Stimulated activated CD8-positive, alpha-beta memory T cell treated with anti-CD3 and anti-CD28 coated beads, Interleukin-7, amount 100 ng/mL, for 24 hours (primary cell): Measurements from ENCODE around the gene LHPP.
"Not testable (repeated sequence)": the region's sequence is repeated elsewhere in the genome, so short reads cannot be mapped to it uniquely, and the experiment has no call there.

ENCODE experiments used
- DNase-seq: peaks from one replicate; pipeline ENCODE4 v3.0.0-alpha.2; 2020; ENCODE audit warnings: low read depth

The LHPP gene

GRCh38 chr10:124606822-124607221, 145.2 kb downstream of the LHPP start:
- DNase-seq = no peak

DNA sequence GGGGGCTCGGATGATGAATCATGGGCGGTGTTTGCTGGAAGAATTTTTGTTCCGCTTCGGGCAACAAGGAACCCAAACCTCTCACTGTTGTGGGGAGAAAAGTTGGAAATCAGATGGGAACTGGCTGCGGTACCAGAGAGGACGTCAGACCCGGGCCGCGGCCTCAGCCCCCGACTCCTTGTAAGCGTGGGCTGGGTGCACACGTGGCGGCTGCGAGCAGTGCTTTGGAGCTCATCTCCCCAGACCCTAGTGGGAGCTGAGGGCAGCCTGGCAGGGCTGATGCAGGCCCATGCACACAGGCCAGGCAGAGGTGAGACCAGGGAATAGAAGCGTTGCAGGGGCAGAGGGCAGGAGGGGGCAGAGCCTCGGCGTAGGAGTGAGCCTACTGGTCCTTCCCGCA, 146.1 kb downstream of the LHPP start:
- no peak for DNase-seq

DNA sequence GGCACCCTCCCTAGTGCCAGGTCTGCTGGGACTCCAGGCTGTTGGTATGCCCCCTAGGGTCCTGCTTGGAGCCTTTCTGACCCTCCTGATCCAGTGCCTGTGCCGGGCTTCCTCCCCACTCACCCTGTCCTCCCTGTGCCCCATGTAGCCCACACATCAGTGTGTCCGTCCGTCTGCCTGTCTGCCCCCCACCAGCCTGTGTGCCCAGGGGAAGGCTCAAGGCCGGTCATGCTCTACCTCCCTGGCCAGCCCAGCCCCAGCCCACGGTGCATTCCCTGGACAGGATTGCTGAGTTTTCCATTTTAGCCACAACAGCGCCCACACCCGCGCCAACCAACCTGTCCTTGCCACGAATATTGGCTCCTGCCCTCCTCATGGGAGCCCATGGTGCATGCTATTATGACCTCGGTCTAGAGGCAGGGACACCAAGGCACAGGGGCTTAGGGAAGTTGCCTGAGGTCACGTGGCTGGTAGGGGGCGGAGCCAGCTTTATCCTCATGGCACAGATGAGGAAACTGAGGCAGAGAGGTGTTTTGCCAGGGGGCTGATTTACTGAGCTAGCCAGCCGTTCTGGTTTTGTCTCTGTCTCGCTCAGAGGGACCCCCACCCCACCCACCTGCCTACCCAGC, 146.6 kb downstream of the LHPP start:
- no peak for DNase-seq

- no peak for DNase-seq
Measured at GRCh38 chr10:124609698-124610097, 148.1 kb downstream of the LHPP start.

GRCh38 chr10:124610186-124610585, 148.6 kb downstream of the LHPP start:
- not testable (repeated sequence) for DNase-seq

DNA sequence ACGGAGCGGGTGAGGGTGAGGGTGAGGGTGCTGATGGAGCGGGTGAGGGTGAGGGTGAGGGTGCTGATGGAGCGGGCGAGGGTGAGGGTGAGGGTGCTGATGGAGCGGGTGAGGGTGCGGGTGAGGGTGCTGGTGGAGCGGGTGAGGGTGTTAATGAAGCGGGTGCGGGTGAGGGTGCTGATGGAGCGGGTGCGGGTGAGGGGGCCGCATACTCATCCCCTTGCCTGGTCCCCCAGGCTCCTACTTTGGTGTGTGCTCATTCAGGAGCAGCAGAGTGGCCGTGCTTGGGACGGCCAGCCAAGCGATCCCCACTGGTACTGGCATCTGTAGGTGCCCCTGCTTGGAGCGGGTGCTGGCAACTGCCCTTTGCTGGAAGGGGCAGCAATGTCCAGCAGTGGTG, 149.2 kb downstream of the LHPP start:
- not testable (repeated sequence) for DNase-seq

DNA sequence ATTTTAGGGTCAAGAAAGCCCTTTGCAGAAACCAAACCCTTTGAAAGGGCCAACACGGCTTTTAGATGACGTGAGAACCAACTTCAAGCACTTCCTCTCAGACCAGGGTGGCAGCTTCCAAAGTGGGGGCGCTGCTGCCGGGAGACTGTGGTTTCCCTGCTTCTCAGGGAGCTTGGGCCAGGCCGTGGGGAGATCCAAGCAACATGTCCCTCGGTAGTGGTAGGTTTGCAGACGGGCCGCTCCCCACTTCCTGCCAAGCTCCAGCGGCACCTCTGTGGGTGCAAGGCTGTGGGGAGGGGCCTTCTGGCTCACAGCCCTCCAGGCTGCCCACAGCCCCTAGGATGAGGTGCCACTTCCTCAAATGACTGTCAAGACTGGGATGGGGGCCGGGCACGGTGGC, 150.1 kb downstream of the LHPP start:
- no peak for DNase-seq

DNA sequence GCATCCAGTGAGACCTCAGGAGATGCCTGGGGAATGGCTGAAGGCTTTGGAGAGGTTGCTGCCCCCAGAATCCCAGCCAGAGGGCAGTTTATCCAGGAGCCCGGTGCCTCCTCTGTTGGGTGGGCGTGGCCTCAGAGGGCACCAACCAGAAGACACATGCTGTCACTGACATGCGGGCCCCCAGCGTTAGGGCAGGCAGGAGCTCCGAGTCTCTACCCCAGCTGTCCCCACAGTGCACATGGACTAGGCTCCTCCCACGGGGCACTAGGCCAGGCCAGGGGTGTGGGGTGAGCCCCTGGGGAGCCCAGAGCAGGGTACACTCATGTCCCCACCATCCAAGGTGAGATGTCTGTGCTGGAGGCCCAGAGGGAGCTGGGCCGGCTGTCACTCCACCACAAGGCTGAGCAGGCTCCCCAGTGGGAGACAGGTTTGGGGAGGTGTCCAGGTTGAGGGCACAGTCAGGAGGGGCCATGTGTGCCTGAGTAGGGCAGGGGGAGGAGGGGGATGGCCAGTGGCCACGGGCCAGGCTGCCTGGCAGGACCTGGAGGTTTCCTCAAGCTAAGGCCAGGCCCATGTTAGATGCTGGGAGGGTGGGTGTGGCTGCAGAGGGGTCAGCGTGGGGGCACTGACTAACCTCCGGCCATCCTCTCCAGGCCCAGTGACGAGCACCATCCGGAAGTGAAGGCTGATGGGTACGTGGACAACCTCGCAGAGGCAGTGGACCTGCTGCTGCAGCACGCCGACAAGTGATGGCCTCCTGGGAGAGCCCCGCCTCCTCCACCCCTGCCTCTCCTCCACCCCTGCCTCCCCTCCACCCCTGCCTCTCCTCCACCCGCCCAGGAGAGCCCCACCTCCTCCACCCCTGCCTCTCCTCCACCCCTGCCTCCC, 151.2 kb downstream of the LHPP start:
- no peak for DNase-seq

- peak; percentile 24 for DNase-seq
Measured at GRCh38 chr10:124614003-124614659, 152.5 kb downstream of the LHPP start.

DNA sequence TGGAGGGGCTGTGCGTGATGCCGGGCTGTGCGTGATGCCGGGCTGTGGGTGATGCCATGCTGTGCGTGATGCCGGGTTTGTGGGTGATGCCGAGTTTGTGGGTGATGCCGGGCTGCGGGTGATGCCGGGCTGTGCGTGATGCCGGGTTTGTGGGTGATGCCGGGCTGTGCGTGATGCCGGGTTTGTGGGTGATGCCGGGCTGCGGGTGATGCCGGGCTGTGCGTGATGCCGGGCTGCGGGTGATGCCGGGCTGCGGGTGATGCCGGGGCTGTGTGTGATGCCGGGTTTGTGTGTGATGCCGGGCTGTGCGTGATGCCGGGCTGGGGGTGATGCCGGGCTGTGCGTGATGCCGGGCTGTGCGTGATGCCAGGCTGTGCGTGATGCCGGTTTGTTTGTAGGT, 153.6 kb downstream of the LHPP start:
- DNase-seq = no peak

- no peak for DNase-seq
Measured at GRCh38 chr10:124616040-124616835, 154.6 kb downstream of the LHPP start.

DNA sequence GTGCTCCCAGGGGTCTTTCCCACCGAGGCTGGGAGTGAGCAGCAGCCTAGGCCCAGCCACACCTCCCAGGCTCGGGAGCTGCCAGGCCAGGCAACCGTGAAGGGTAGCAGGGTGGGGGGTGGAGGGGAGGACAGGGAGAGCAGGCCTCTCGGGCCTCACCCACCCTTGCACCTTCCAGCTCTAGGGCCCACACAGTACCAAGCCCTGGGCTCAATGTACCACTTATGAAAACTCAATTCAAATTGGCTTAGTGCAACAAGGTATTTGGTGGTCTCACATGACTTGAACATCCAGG, 155.2 kb downstream of the LHPP start:
- no peak for DNase-seq

DNA sequence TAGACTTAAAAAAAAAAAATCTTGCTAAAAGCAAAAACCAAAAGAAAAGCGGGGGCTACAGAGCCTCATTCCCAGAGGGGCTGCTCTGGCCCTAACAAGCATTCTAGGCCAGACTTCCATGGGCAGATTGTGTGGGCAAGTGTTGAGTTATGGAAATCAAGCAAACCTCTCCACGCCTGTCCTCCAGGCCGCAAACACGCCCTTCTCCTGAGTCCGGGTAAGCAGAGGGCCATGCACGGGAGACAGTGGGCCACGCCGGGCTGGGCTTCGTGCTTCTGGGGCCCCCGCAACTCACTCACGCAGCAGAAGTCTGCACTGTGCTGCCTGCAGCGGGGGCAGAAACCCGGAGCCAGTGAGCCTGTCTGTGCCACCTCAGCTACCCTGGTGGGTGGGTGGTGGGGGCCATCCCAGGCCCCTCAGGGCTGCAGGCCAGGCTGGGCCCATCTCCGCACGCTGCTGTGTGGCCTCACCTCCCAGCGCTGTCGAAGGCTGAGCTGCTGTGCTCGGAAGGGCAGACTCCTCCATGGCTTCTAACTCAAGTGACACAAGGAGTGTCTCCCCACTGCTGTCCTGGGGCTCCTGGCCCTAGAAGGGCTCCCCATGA, 156.9 kb downstream of the LHPP start:
- DNase-seq = no peak

DNA sequence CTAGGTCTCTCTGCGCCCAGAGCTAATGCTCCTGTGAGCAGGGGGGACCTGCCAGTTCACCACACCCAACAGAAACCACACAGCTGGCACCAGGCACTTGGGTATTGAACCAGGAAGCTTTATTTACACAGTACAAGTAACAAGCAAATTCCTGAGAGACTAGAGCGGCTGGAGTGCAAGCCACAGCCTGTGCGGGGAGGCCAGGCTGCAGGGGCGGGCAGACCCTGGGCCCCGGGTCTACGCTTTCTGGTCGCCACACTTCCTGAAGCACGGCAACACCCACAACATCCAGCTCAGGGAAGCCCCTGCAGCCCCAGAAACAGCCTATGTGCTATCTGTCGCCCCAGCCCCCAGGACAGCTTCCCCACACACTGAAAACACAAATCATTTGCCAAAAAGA, 157.6 kb downstream of the LHPP start:
- DNase-seq = no peak

DNA sequence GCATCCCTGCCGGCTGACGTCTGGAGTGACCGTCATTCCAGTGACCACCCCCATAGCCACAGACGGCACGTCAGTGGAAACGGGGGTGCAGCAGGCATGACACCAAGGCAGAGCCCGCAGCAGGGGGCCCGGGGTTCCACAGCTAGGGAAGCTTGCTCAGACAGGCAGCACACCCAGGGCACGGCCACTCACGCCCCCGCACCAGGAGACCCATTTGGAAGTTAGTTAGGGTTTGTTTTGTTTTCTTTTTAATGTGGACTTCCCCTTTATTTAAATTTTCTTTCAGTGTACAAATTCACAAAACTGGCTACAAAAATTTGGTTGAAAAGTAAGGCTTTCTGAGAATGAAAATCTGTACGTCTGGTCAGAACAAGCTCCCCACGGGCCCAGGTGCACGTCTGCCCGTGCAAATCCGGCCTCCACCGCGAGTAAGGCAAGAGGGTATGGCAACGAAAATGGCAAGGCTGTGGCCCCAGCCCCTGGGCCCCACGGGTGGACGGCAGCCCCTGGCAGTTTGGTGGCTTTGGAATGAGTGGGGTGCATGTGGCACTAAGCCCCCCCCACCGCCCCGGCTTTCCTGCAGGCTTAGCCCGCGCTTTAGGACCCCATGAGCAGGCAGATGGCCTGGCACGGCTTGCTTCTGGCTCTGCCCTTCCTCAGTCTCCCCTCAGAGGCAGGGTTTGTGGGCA, 158.3 kb downstream of the LHPP start:
- DNase-seq = no peak

DNA sequence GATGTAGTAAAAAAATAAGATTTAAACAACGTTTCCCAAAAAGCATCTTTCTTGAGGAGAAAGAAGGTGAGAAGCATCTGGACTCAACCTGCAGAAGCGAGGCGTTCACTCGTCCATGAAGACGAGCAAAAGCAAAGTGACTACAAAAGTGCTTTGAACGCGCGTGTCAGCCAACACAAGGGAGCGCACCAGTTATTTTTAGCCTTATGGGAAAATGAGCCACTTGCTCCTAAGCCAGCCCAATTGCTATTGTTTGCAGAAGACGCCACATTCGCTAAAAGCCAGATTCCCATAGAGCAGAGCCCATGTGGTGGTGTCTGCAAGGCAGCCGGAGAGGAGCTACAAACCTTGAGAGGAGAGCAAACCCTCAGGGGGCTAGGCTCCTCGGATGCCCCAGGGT, 160.0 kb downstream of the LHPP start:
- no peak for DNase-seq

DNA sequence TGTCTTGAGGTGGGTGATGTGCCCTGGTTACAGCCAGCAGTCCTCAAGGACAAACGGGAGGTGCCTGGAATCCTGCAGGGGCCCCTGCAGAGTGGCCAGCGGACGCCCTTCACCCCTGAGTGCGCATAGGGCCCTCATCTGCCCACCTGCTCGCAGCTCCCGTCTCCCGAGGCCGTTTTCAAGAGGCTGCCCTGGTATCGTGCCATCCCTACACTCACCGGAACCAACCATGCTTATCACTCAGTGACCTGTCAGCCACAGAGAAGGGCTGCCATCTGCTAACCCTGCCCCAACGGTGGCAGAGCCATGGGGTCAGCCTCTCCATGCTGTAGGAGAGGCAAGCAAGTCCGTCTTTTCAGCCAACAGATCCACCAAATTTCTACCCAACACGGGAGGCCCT, 160.5 kb downstream of the LHPP start:
- no peak for DNase-seq

- DNase-seq = no peak
Measured at GRCh38 chr10:124622866-124623536, 161.4 kb downstream of the LHPP start.

- no peak for DNase-seq
Measured at GRCh38 chr10:124624006-124624405, 162.4 kb downstream of the LHPP start.

DNA sequence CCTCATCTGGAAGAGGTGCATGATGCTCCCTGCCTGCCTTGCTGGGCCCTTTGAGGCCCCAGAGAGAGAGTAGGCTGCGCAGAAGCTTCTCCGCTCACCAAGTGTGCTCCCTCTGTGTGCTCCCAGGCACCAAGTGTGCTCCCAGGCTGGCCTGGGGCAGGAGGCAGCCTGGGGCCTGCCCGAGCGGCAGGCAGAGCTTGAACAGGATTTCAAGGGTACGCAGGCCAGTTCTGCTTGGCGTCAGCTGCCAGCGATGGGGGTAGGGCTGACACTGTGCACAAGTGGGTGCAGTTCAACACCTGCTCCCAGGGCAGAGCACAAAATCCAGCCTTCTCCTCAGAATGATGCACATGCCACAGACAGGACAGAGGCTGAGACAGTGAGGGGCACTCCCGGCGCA, 162.8 kb downstream of the LHPP start:
- DNase-seq = no peak

GRCh38 chr10:124624895-124625294, 163.3 kb downstream of the LHPP start:
- no peak for DNase-seq
